PC-3 (cell line): ENCODE data around the gene TFB2M.

ENCODE experiments used
- EZH2 ChIP-seq: fragments of 300-600 bp; sonication (generic); IDR thresholded peaks from one replicate; pipeline ENCODE4 v1.6.1; 2017; ENCODE audit warnings: antibody characterized with exemption, mild to moderate bottlenecking, low read length; ENCODE audit not compliant: unreplicated experiment
- TF ChIP-seq, protein P1 (sequence below): fragments of 300-600 bp; sonication (generic); conservative IDR thresholded peaks from 2 replicates; pipeline ENCODE4 v1.5.1; 2017; ENCODE audit warnings: antibody characterized with exemption, low read depth, mild to moderate bottlenecking, low read length

DNA sequence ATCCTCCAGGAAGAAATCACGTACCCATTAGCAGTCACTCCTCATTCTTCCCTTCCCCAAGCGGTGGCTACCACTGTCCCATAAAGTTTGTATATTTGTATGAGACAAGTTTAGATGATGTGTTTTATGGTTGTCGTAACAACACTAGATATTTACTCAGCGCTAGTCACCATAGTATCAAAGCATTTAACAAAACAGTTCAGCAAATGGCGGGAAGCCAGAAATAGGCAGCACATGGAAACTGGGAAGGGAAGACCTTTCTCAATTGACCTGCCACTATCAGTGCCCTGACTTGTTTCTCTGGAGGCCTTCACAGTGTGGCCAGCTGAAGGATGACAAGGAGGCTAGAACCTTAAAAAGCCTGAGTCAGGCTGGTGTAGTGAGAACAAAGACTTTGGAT is 31.3 kb upstream of the TFB2M start:
- TF ChIP-seq, protein P1, sequence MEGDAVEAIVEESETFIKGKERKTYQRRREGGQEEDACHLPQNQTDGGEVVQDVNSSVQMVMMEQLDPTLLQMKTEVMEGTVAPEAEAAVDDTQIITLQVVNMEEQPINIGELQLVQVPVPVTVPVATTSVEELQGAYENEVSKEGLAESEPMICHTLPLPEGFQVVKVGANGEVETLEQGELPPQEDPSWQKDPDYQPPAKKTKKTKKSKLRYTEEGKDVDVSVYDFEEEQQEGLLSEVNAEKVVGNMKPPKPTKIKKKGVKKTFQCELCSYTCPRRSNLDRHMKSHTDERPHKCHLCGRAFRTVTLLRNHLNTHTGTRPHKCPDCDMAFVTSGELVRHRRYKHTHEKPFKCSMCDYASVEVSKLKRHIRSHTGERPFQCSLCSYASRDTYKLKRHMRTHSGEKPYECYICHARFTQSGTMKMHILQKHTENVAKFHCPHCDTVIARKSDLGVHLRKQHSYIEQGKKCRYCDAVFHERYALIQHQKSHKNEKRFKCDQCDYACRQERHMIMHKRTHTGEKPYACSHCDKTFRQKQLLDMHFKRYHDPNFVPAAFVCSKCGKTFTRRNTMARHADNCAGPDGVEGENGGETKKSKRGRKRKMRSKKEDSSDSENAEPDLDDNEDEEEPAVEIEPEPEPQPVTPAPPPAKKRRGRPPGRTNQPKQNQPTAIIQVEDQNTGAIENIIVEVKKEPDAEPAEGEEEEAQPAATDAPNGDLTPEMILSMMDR, result no peak
- TF ChIP-seq EZH2, result no peak
